Measurements from ENCODE around the gene SLC35A5. TPM values are rescaled to one million over a fixed set of nuclear protein-coding genes. Genes with fewer than 3 reads are reported as not detected.

SLC35A5 gene
- total and polyA plus RNA-seq, 2 of the 13 experiments (the other 11 are each of a cell fraction or from before 2014, with no cell fraction given), result 15.5 to 26.5 TPM

- TF ChIP-seq, protein P1, sequence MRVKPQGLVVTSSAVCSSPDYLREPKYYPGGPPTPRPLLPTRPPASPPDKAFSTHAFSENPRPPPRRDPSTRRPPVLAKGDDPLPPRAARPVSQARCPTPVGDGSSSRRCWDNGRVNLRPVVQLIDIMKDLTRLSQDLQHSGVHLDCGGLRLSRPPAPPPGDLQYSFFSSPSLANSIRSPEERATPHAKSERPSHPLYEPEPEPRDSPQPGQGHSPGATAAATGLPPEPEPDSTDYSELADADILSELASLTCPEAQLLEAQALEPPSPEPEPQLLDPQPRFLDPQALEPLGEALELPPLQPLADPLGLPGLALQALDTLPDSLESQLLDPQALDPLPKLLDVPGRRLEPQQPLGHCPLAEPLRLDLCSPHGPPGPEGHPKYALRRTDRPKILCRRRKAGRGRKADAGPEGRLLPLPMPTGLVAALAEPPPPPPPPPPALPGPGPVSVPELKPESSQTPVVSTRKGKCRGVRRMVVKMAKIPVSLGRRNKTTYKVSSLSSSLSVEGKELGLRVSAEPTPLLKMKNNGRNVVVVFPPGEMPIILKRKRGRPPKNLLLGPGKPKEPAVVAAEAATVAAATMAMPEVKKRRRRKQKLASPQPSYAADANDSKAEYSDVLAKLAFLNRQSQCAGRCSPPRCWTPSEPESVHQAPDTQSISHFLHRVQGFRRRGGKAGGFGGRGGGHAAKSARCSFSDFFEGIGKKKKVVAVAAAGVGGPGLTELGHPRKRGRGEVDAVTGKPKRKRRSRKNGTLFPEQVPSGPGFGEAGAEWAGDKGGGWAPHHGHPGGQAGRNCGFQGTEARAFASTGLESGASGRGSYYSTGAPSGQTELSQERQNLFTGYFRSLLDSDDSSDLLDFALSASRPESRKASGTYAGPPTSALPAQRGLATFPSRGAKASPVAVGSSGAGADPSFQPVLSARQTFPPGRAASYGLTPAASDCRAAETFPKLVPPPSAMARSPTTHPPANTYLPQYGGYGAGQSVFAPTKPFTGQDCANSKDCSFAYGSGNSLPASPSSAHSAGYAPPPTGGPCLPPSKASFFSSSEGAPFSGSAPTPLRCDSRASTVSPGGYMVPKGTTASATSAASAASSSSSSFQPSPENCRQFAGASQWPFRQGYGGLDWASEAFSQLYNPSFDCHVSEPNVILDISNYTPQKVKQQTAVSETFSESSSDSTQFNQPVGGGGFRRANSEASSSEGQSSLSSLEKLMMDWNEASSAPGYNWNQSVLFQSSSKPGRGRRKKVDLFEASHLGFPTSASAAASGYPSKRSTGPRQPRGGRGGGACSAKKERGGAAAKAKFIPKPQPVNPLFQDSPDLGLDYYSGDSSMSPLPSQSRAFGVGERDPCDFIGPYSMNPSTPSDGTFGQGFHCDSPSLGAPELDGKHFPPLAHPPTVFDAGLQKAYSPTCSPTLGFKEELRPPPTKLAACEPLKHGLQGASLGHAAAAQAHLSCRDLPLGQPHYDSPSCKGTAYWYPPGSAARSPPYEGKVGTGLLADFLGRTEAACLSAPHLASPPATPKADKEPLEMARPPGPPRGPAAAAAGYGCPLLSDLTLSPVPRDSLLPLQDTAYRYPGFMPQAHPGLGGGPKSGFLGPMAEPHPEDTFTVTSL (CRISPR knock-in tag; IDR thresholded peaks at IDR 0.05; ENCODE audit: borderline replicate concordance), result no peak
- TF ChIP-seq ZNF407 (CRISPR knock-in tag; IDR thresholded peaks at IDR 0.05; ENCODE audit: not compliant biosample characterization) (peak; percentile 59), ZC3H4 (CRISPR knock-in tag; IDR thresholded peaks at IDR 0.05; ENCODE audit: borderline replicate concordance) (no peak), IKZF1 (IDR thresholded peaks at IDR 0.05) (no peak), THAP9 (CRISPR knock-in tag; IDR thresholded peaks at IDR 0.05; ENCODE audit: borderline replicate concordance) (peak; percentile 44; the same call in 1 of the 2 replicates), HDAC6 (IDR thresholded peaks at IDR 0.05; ENCODE audit: low read depth, low read length) (no peak), ZNF703 (CRISPR knock-in tag; IDR thresholded peaks at IDR 0.05; ENCODE audit: borderline replicate concordance) (peak; percentile 90; the same call in 1 of the 2 replicates), GRHL1 (CRISPR knock-in tag; conservative IDR thresholded peaks at IDR 0.05) (no peak)
Measured at GRCh38 chr3:112561734-112562529, at the start of gene SLC35A5, which contains the start of gene ATG3 (continued).

All from HepG2 (cell line).